K562 (cell line): ENCODE results near the gene SCLY. TPM values are rescaled to one million over a fixed set of nuclear protein-coding genes. Genes with fewer than 3 reads are reported as not detected.

Source experiments
- ATAC-seq: fragments of 200-7000 bp; cut with Tn5 transposase; 3 replicates; pipeline ENCODE4 v1.9.1; 2020; ENCODE audit warnings: moderate library complexity
- BruUV-seq: library from RNA; stranded (reverse); fragments of 400-500 nt; replicated peaks from 2 replicates; lab custom pipeline; 2021; lab: Mats Ljungman, UMichigan
- CTCF ChIA-PET: fragments of 300-600 bp; formaldehyde crosslinking; extraction: SDS; loops from one replicate; lab custom pipeline; 2021; ENCODE audit warnings: low intra/inter-chr PET ratio; lab: Yijun Ruan, JAX
- POLR2A ChIA-PET: fragments of 300-600, 350-650 bp; sonication (Branson Sonifier 250); formaldehyde crosslinking; extraction: SDS; loops from one replicate; lab custom pipeline; 2021; ENCODE audit warnings: antibody characterized with exemption, inconsistent platforms; lab: Yijun Ruan, JAX
- DNase-seq, 4 experiments: peaks; one replicate each; pipeline versions ENCODE4 v3.0.0 to v3.0.0-alpha.2; 2011 to 2018; ENCODE audit warnings: low spot score in 3 of 4, mixed read lengths in 3 of 4; ENCODE audit errors: extremely low read depth in 1 of 4
- FAIRE-seq: peaks from 2 replicates; lab custom pipeline; 2011; peaks lifted over from hg19 to GRCh38; lab: Jason Lieb, UNC
- H2AFZ ChIP-seq: 2 replicates; pipeline ENCODE4 v1.6.0; 2011; ENCODE audit warnings: low read depth, low read length, control low read depth, inconsistent platforms
- H3K27ac ChIP-seq: fragments of 200-600 bp; 3 replicates; pipeline ENCODE4 v1.8.0; 2011; ENCODE audit warnings: low read depth, mild to moderate bottlenecking, control low read depth, inconsistent platforms, low read length, moderate library complexity, mixed read lengths; ENCODE audit errors: extremely low read depth
- H3K27me3 ChIP-seq, 2 experiments: fragments of 300-600 bp in 1 of 2; 2 replicates in 1 of 2; 3 replicates in 1 of 2; pipeline versions ENCODE4 v1.6.0 to v1.8.0; 2011; ENCODE audit warnings: inconsistent platforms in 2 of 2, low read length in 2 of 2, mild to moderate bottlenecking in 1 of 2, mixed read lengths in 1 of 2, moderate library complexity in 1 of 2; ENCODE audit not compliant: control insufficient read depth in 2 of 2, insufficient read depth in 2 of 2
- H3K36me3 ChIP-seq: fragments of 300-600 bp; 3 replicates; pipeline ENCODE4 v1.8.0; 2011; ENCODE audit warnings: mild to moderate bottlenecking, low read length, inconsistent platforms; ENCODE audit not compliant: control insufficient read depth, insufficient read depth
- H3K4me1 ChIP-seq, 2 experiments: fragments of 200-600 bp in 1 of 2; replicated peaks in 1 of 2; 2 replicates in 1 of 2; 3 replicates in 1 of 2; pipeline versions ENCODE4 v1.5.1 to v1.8.0; 2011; ENCODE audit warnings: inconsistent platforms in 2 of 2, low read length in 2 of 2, mild to moderate bottlenecking in 1 of 2, mixed read lengths in 1 of 2, moderate library complexity in 1 of 2; ENCODE audit not compliant: control insufficient read depth in 2 of 2, insufficient read depth in 2 of 2
- H3K4me2 ChIP-seq: 2 replicates; pipeline ENCODE4 v1.6.1; 2011; ENCODE audit warnings: low read length, control low read depth, inconsistent platforms, mixed read lengths; ENCODE audit not compliant: insufficient read depth
- H3K4me3 ChIP-seq: fragments of 200-600 bp; sonication (generic), shearing (Covaris generic); 2 replicates; pipeline ENCODE4 v1.5.1; 2016; ENCODE audit warnings: control low read depth, inconsistent platforms
- H3K79me2 ChIP-seq: fragments of 200-600 bp; 3 replicates; pipeline ENCODE4 v1.8.0; 2011; ENCODE audit warnings: low read length, inconsistent platforms; ENCODE audit not compliant: control insufficient read depth, insufficient read depth
- H3K9ac ChIP-seq, 2 experiments: 2 replicates each; pipeline versions ENCODE4 v1.6.0 to v1.6.1; 2011; ENCODE audit warnings: low read depth in 2 of 2, low read length in 2 of 2, control low read depth in 1 of 2, inconsistent platforms in 1 of 2, mild to moderate bottlenecking in 1 of 2, mixed read lengths in 1 of 2; ENCODE audit not compliant: insufficient read depth in 1 of 2
- H3K9me1 ChIP-seq: one replicate; pipeline ENCODE4 v1.6.0; 2011; ENCODE audit warnings: inconsistent platforms, mild to moderate bottlenecking, low read length, moderate library complexity; ENCODE audit not compliant: control insufficient read depth, insufficient read depth
- H3K9me3 ChIP-seq: replicated peaks from 2 replicates; pipeline ENCODE4 v1.5.1; 2011; ENCODE audit warnings: low read depth, low read length, inconsistent platforms; ENCODE audit not compliant: control insufficient read depth, insufficient read depth
- H4K20me1 ChIP-seq: replicated peaks from 2 replicates; pipeline ENCODE4 v1.6.1; 2011; ENCODE audit warnings: low read length, inconsistent platforms, mixed read lengths; ENCODE audit not compliant: control insufficient read depth, insufficient read depth
- CREB3 ChIP-seq: fragments of 450-650 bp; conservative IDR thresholded peaks from 2 replicates; pipeline ENCODE4 v1.6.1; 2016; ENCODE audit warnings: missing genetic modification characterization, low read depth, mild to moderate bottlenecking, missing compliant biosample characterization, moderate library complexity
- HDAC6 ChIP-seq: IDR thresholded peaks from 2 replicates; pipeline ENCODE4 v1.6.1; 2012; ENCODE audit warnings: low read depth, mild to moderate bottlenecking, control low read depth, inconsistent platforms, low read length, moderate library complexity
- HOMEZ ChIP-seq: fragments of 250-450 bp; sonication (Bioruptor Pico); IDR thresholded peaks from 2 replicates; pipeline ENCODE4 v1.4.0; 2020; ENCODE audit warnings: mild to moderate bottlenecking, moderate library complexity
- KLF10 ChIP-seq: fragments of 250-450 bp; sonication (Bioruptor Pico); IDR thresholded peaks from 2 replicates; pipeline ENCODE4 v1.6.1; 2021; ENCODE audit warnings: matching md5 sums
- MAFF ChIP-seq: IDR thresholded peaks from 2 replicates; pipeline ENCODE4 v1.6.1; 2012; ENCODE audit warnings: low read length, improper control_type of control experiment
- TAF7 ChIP-seq: fragments of 450-650 bp; IDR thresholded peaks from 2 replicates; pipeline ENCODE4 v1.6.1; 2016; ENCODE audit warnings: missing genetic modification characterization, missing compliant biosample characterization
- XRCC5 ChIP-seq: fragments of 200-400 bp; formaldehyde crosslinking; IDR thresholded peaks from 2 replicates; pipeline ENCODE4 v1.6.1; 2017; ENCODE audit warnings: low read depth, mild to moderate bottlenecking, low read length
- ZNF76 ChIP-seq: fragments of 250-450 bp; sonication (Bioruptor Pico); IDR thresholded peaks from 2 replicates; pipeline ENCODE4 v1.4.0; 2020; ENCODE audit warnings: mild to moderate bottlenecking, moderate library complexity, borderline replicate concordance
- ZSCAN32 ChIP-seq: fragments of 450-650 bp; formaldehyde crosslinking; IDR thresholded peaks from 2 replicates; pipeline ENCODE4 v1.4.0; 2020; ENCODE audit warnings: mild to moderate bottlenecking, moderate library complexity
- WGBS: fragments of 100-300 bp; shearing (Covaris generic); methylation state at CpG from one replicate; pipeline ENCODE4 v1.1.6; 2016; ENCODE audit warnings: low coverage, mixed read lengths; ENCODE audit not compliant: insufficient coverage; ENCODE audit errors: missing lambda C conversion rate; 5-methylcytosine and 5-hydroxymethylcytosine counted together
- in situ Hi-C: fragments of 300-500 bp; cut with MboI; formaldehyde crosslinking; loops from 4 replicates; pipeline ENCODE4 v1.15.0; 2018; ENCODE audit warnings: inconsistent platforms, mixed read lengths
- intact Hi-C: fragments of 100-400 bp; cut with micrococcal nuclease; formaldehyde crosslinking; loops from 2 replicates; pipeline ENCODE4 v1.14.2; 2022
- polyA plus RNA-seq, 8 experiments: library from polyadenylated mRNA; depleted of rRNA in 4 of 8; stranded (reverse) in 5 of 8; unstranded in 3 of 8; fragments of >200 nt; fragmentation: Nextera tagmentation in 2 of 8; fragmentation: Illumina TruSeq in 1 of 8; extraction: Ambion mirVana in 2 of 8; extraction: Trizol in 1 of 8; gene quantifications; 2 replicates each; pipeline versions ENCODE4 v1.2.1 to v1.2.3, GENCODE V29; 2011 to 2014; ENCODE audit warnings: inconsistent platforms in 1 of 8, missing spikeins in 1 of 8
- total RNA-seq, 7 experiments: library from RNA; depleted of rRNA in 6 of 7; stranded (reverse); fragments of >200 nt in 6 of 7; fragmentation: Illumina TruSeq in 2 of 7; extraction: Trizol in 2 of 7; gene quantifications; 2 replicates each; pipeline versions ENCODE4 v1.2.1 to v1.2.3, GENCODE V29; 2011 to 2021; ENCODE audit warnings: low replicate concordance in 1 of 7
- TF ChIP-seq, protein P1 (sequence below): fragments of 450-650 bp; IDR thresholded peaks from 2 replicates; pipeline ENCODE4 v1.6.1; 2016; ENCODE audit warnings: mild to moderate bottlenecking

SCLY gene
- total and polyA plus RNA-seq, 9 of the 15 experiments (the other 6 are each of a cell fraction or from before 2014, with no cell fraction given) = 2.6 to 32.2 (median 21.1) TPM

DNA sequence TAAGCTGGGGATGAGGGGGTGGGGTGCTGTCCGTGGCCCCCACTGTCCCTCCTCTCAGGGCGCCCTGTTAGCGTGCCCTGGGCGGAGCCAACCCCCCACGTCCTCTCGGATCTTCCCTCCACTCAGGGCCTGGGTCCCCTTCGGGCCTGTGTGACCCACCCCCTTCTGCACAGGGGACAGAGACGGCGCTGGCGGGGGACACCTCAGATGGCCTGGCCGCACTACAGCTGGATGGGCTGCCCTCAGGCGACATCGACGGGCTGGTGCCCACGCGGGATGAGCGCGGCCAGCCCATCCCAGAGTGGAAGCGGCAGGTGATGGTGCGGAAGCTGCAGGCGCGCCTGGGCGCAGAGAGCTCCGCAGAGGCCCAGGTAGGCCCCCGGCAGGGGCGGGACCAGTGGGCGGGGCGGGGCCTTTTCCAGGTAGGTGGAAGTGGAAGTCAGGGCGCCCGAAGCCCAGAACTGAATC, 67.8 kb downstream of the SCLY start:
- ChIA-PET POLR2A (no interaction called here), CTCF (no interaction called here)
- in situ Hi-C loops (no loop called here), intact Hi-C loops (no loop called here)
- no peaks in the 10 kb centered on the region for H3K79me2 ChIP-seq
- H3K27ac ChIP-seq = no peak overlapping the region
- no peak overlapping the region for H3K9ac ChIP-seq
- 0 out of 2 replicates have a peak, but pooled peaks cover 2% of the 10 kb centered on the region for H3K9me3 ChIP-seq
- no peak overlapping the region for H3K4me3 ChIP-seq
- H3K36me3 ChIP-seq = no peaks in the 10 kb centered on the region
- 59% methylated on average over 13 of the region's 30 CpGs for WGBS
- DNase-seq = no peak
- no peaks in the 10 kb centered on the region for H3K9me1 ChIP-seq
- no peak overlapping the region for H3K4me2 ChIP-seq
- no peak for FAIRE-seq
- peaks cover 5 to 48% of the 10 kb centered on the region in 2 experiments; a peak in 4 of 5 replicates for H3K27me3 ChIP-seq
- no peak for ATAC-seq
- no peaks in the 10 kb centered on the region for H4K20me1 ChIP-seq
- TF ChIP-seq ZSCAN32 (no peak), HOMEZ (CRISPR knock-in tag) (no peak), CREB3 (tag) (no peak), ZNF76 (CRISPR knock-in tag) (no peak), HDAC6 (no peak), TAF7 (tag) (no peak), XRCC5 (no peak), MAFF (no peak), KLF10 (CRISPR knock-in tag) (no peak)
- TF ChIP-seq, protein P1, sequence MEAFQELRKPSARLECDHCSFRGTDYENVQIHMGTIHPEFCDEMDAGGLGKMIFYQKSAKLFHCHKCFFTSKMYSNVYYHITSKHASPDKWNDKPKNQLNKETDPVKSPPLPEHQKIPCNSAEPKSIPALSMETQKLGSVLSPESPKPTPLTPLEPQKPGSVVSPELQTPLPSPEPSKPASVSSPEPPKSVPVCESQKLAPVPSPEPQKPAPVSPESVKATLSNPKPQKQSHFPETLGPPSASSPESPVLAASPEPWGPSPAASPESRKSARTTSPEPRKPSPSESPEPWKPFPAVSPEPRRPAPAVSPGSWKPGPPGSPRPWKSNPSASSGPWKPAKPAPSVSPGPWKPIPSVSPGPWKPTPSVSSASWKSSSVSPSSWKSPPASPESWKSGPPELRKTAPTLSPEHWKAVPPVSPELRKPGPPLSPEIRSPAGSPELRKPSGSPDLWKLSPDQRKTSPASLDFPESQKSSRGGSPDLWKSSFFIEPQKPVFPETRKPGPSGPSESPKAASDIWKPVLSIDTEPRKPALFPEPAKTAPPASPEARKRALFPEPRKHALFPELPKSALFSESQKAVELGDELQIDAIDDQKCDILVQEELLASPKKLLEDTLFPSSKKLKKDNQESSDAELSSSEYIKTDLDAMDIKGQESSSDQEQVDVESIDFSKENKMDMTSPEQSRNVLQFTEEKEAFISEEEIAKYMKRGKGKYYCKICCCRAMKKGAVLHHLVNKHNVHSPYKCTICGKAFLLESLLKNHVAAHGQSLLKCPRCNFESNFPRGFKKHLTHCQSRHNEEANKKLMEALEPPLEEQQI = no peak
- peaks cover 0 to 55% of the 10 kb centered on the region in 2 experiments; a peak in 3 of 5 replicates for H3K4me1 ChIP-seq
- H2AFZ ChIP-seq = no peak overlapping the region
- BruUV-seq = no TSS peak
